Measurements from ENCODE around the gene BCL10.

Gene BCL10

DNA sequence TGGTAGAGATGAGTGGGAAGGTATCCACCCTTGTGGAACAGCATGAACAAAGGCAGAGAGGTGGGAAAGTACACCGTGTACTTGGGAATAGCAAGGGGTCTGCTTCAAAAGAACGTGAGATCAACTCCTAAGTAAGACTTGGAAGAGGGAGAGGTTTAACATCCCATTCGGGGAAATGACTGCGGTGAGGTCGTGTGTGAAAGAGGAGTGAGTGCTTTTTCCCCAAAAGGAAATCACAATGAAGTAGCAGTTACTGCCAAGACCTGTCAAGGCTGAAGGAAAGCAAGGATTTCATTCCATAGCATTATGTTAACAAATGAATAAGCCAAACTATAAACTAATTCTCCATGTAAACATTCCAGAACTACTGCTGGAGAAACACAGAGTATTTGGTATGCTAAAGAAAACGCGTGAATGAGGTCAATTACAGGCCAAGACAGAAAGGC is 55.7 kb downstream of the BCL10 start:
- no peak for DNase-seq (ENCODE audit: low read depth)

DNA sequence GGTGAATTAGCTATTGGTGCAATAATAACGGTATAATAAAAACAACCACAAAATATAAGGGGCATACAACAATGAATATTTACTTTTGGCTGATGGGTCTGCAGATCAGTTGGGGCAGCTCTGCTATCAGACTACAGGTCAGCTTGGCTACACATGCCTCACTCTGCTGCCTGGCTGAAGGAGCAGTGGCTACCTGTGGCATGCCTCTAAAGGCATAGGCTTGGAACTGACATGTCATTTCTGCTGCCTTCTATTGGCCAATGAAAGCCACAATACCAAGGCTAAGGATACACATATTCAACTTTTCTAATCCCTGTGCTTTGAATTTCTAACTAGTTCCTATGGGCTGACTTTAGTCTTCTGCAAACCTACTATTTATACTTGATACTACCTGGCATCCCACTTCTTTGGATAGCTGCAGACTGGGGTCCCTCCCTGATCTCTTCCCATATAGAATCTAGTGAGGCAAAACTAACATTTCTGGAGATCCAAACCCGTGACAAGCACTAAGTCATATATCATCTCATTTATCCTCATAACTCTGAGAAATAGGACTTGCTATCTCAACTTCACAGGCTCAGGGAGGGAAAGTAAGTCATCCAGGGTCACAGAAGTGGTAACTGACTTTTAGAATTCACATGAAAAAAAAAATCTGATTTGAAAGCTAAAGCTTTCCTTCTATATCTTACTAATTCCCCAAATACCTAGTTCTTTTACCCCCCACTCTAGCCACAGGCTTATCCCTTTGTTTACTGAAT is 56.4 kb downstream of the BCL10 start:
- no peak for DNase-seq (ENCODE audit: low read depth)

DNA sequence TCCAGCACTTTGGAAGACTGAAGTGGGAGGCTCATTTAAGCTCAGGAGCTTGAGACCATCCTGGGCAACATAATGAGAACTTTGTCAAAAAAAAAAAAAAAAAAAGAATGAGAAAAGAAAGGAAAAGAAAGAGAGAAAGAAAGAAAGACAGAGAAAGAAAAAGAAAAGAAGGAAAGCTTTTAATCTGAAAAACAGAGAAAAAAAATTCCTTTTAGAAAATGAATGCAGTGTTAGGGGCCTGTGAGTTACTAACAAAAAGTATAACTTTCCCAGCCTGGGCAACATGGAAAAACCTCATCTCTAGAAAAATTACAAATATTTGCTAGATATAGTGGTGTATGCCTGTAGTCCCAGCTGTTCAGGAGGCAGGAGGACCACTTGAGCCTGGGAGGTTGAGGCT is 59.7 kb downstream of the BCL10 start:
- no peak for DNase-seq (ENCODE audit: low read depth)

All from activated T-cell treated with anti-CD3 and anti-CD28 coated beads for 48 hours (primary cell).